Measurements from ENCODE around the gene FBP2. TPM values are rescaled to one million over a fixed set of nuclear protein-coding genes. Genes with fewer than 3 reads are reported as not detected.

The FBP2 gene
- total RNA-seq, 1 donor from 2014 or later: not detected

Other genes starting within 250 kb of the FBP2 start
- gene PCAT7, start 38.7 kb downstream of the FBP2 start, total RNA-seq: not detected in 2 replicates
- gene FBP1, start 45.7 kb upstream of the FBP2 start, total RNA-seq: not detected in 2 replicates
- 14.1 and 14.7 TPM in 2 replicates for gene AOPEP, start 132.9 kb upstream of the FBP2 start, total RNA-seq

Measured in T-helper 2 cell treated with Interferon-gamma antibody and Interleukin-4, amounts not matched to agents 100 ng/mL and 5 ng/mL, for 36 hours (primary cell).